AG08395 (cell line): ENCODE results near the gene CDC5L.
"Not testable (repeated sequence)": the region's sequence is repeated elsewhere in the genome, so short reads cannot be mapped to it uniquely, and the experiment has no call there.

Experiments
- DNase-seq: peaks from one replicate; pipeline ENCODE4 v3.0.0; 2012; ENCODE audit warnings: mixed read lengths, low spot score

The CDC5L gene

GRCh38 chr6:44415449-44415848 lies 27.9 kb downstream of the CDC5L start:
- no peak for DNase-seq

- peak; percentile 70 for DNase-seq
Observed at GRCh38 chr6:44415873-44416502, 28.5 kb downstream of the CDC5L start.

- DNase-seq: no peak
Observed at GRCh38 chr6:44422531-44422930, 35.0 kb downstream of the CDC5L start.

- DNase-seq: no peak
Observed at GRCh38 chr6:44423306-44423705, 35.8 kb downstream of the CDC5L start.

GRCh38 chr6:44425951-44426350 lies 38.4 kb downstream of the CDC5L start:
- no peak for DNase-seq

GRCh38 chr6:44428682-44429081 lies 41.2 kb downstream of the CDC5L start:
- DNase-seq: peak; percentile 63

GRCh38 chr6:44430326-44430725 lies 42.8 kb downstream of the CDC5L start:
- DNase-seq: peak; percentile 12

- DNase-seq: peak; percentile 66
Observed at GRCh38 chr6:44431118-44431725, 43.7 kb downstream of the CDC5L start.

GRCh38 chr6:44432227-44432626 lies 44.7 kb downstream of the CDC5L start:
- no peak for DNase-seq

GRCh38 chr6:44432726-44433125 lies 45.2 kb downstream of the CDC5L start:
- no peak for DNase-seq

- DNase-seq: no peak
Observed at GRCh38 chr6:44435500-44435899, 48.0 kb downstream of the CDC5L start.

GRCh38 chr6:44438827-44439226 lies 51.3 kb downstream of the CDC5L start:
- no peak for DNase-seq

GRCh38 chr6:44439270-44440045 lies 52.0 kb downstream of the CDC5L start:
- peak; percentile 44 for DNase-seq

GRCh38 chr6:44441091-44441855 lies 53.8 kb downstream of the CDC5L start:
- no peak for DNase-seq

GRCh38 chr6:44442236-44442635 lies 54.7 kb downstream of the CDC5L start:
- no peak for DNase-seq

- DNase-seq: no peak
Observed at GRCh38 chr6:44442833-44443444, 55.4 kb downstream of the CDC5L start.

- no peak for DNase-seq
Observed at GRCh38 chr6:44444853-44445252, 57.3 kb downstream of the CDC5L start.

- DNase-seq: peak; percentile 48
Observed at GRCh38 chr6:44446626-44447300, 59.3 kb downstream of the CDC5L start.

- not testable (repeated sequence) for DNase-seq
Observed at GRCh38 chr6:44449181-44449580, 61.7 kb downstream of the CDC5L start.

- no peak for DNase-seq
Observed at GRCh38 chr6:44451803-44452695, 64.5 kb downstream of the CDC5L start.
